DMS53 treated with DMSO at 0.1 percent for 48 hours (cell line): Measurements from ENCODE around the gene KIF2C.
"Not testable (repeated sequence)": the region's sequence is repeated elsewhere in the genome, so short reads cannot be mapped to it uniquely, and the experiment has no call there.

Source experiments
- DNase-seq: peaks from one replicate; lab custom pipeline; 2025; ENCODE audit not compliant: unreplicated experiment; lab: John Stamatoyannopoulos, UW

Gene KIF2C

GRCh38 chr1:44792736-44793502, 53.3 kb downstream of the KIF2C start:
- DNase-seq: no peak

GRCh38 chr1:44797886-44798285, 58.2 kb downstream of the KIF2C start:
- DNase-seq: not testable (repeated sequence)

DNA sequence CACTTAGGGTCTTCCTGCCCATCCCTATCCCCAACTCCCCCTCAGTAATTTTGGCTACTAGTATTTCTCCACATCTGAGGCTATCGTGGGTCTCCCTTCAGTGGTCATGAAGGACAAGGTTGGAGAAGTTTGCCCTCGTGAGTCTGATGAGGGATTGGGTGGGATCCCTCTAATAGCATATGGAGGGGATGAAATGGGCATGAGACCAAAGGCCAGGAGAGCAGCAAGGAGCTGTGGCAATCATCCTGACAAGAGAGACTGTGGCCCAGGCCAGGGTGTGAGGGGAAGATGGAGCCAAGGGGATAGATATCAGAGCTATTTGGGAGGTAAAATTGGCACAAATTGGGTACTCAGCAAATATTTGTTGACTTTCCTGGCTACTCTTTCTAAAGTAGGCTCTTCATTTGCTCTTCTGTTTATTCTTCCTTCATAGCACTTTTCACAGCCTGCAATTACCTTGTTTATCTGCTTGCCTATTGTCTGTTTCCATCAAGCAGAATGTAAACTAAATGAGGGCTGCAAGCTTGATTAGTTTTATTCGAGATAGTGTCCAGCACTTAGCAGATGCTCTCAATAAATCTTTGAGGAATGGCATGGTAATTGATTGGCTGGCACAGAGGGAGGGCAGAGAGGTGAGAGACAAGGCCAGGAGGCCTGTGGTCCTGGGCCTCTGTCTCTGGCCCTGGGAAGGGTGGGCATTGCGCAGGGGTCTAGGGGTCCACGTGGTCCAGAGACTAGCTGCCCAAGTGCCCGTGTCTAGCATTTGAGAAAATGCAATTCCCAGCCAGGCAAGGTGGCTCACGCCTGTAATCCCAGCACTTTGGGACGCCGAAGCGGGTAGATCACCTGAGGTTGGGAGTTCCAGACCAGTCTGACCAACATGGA, 59.1 kb downstream of the KIF2C start:
- no peak for DNase-seq

DNA sequence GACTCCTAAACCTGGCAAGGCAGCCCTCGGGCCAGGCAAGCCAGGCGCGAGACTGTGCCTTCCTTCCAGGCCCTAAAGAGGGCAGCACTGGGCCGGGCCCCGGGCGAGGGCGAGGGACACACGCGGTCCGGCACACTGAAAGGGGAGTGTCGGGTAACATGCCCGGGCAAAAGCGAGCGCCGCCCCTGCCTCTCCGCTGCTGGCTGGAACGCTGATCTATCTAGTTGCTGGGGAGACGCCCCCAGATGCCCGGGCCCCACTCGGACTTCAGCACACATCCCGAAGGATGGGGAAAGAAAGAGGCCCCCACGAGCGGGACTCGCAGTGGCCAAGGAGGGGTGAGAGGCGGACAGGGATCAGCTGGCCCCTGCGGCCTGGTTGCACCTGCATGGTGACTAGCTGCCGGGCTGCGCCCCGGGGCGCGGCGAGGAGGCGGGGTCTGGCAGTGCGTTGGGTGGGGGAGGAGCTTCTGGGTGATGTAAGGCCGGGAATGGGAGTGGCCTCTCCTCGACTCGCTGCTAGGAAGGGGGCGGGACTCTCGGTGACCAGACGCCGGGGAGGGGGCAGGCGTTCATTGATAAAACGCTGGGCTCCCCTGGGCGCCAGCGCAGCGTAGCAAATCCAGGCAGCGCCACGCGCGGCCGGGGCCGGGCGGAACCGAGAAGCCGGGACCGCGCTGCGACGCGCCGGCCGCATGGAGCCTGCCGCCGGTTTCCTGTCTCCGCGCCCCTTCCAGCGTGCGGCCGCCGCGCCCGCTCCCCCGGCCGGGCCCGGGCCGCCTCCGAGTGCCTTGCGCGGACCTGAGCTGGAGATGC, 60.3 kb downstream of the KIF2C start, which contains the start of gene PLK3:
PLK3 (plus strand) TSS at position 608 of the 815 bp plus-strand sequence; CDS start at position 695, 87 bp downstream.
- peak; percentile 97 for DNase-seq

- DNase-seq: no peak
These were observed 62.1 kb downstream of the KIF2C start for GRCh38 chr1:44801491-44802305.

- DNase-seq: no peak
These were observed 62.8 kb downstream of the KIF2C start for GRCh38 chr1:44802306-44803061.

- DNase-seq: no peak
These were observed 63.4 kb downstream of the KIF2C start for GRCh38 chr1:44803062-44803311.

GRCh38 chr1:44803312-44804095, 63.9 kb downstream of the KIF2C start:
- no peak for DNase-seq

- DNase-seq: no peak
These were observed 65.8 kb downstream of the KIF2C start for GRCh38 chr1:44805311-44806024.

DNA sequence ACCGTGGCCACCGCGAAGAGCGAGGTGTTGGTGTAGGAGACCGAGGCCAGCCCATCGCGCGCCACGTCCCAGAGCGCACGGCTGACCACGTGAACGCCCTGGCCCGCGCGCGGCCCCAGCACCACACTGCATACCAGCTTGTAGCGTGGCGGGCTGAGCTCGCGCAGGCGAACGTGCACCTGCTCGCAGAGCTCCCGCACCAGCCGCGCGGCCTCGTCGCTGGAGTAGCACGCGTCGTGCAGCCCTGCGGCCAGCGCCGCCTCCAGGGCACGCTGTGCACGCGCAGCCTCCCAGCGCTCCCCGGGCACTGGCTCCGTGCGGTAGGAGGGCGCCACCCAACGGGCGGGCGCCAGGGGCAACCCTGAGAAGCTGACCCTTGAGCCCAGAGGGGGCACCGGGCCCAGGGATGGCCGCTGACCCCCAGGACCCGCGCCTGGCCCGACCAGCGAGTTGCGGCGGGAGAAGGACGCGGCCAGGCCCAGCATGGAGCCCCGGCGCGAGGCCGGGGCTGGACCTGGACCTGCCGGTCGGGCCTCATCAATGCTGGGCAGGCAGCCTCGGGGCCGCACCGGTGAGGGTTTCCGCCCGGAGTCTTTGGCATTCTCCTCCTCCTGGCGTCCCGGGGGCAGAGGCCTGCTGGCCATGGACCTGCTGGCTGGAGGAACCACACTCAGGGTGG, 66.5 kb downstream of the KIF2C start:
- no peak for DNase-seq

DNA sequence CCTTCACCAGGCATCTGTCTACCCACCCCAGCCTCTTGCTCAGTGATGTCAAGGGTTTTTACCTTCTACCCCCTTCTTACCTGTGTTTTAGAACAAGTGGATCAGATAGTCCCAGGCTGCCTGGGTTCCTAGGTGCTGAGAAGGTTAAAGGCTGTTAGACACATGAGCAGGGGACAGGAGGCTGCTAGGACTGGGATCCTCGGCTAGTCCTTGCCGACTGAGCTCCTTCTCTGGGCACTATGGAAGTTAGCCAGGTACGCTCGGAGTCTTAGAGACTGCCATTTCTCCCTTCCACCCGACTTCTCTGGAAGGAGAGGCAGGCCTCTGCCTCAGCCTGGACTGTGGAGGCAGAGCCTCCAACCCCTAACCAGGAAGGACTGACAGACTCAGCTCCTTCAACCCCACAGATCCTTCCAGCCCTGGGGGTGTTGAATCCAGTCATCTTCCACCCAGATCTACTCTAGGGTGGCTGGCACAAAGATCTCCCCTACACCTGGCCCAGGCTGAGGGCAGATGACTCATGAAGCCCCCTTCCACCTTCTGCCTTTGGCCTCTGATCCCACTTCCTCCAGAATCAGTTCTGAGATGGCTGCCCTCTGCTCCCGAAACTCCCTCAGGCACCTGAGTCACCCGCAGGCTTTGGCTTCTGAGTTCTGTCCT, 67.2 kb downstream of the KIF2C start, which contains the start of gene DYNLT4:
DYNLT4 (minus strand) TSS at position 648 of the 660 bp plus-strand sequence. CDS start 683 bp downstream, outside the sequence.
- DNase-seq: no peak

DNA sequence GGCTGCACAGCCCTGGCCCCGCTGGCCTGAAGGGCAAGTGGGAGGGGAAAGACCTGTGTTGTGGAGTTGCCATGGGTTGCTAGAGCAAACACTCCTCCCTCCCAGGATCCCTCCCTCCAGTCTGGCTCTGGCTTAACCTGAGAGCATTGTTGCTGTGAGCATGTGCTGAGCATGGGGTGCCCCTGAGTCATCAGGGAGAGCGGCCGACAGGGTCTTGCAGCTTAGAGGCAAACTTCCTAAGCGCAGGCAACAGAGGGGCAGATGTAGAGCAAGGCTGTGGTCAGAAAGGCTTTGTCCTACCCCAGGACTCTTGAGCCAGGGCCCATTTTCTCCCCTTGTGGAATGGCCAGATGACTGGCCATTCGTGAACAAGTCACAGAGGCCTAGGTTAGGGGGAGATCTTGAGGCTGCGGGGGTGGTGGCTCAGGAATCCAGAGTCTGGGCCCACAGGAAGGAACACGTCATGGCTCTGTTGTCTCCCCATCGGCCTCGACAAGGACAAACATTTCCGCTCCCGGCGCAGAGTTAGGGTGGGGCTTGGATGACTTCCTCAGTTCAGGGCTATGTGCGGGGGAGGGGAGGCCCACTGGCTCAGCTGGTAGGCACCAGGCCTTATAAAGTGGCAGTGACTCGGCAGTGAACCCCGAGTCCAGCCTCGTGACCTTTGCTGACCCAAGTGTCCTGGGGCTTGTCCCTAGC, 67.9 kb downstream of the KIF2C start:
- DNase-seq: peak; percentile 91

DNA sequence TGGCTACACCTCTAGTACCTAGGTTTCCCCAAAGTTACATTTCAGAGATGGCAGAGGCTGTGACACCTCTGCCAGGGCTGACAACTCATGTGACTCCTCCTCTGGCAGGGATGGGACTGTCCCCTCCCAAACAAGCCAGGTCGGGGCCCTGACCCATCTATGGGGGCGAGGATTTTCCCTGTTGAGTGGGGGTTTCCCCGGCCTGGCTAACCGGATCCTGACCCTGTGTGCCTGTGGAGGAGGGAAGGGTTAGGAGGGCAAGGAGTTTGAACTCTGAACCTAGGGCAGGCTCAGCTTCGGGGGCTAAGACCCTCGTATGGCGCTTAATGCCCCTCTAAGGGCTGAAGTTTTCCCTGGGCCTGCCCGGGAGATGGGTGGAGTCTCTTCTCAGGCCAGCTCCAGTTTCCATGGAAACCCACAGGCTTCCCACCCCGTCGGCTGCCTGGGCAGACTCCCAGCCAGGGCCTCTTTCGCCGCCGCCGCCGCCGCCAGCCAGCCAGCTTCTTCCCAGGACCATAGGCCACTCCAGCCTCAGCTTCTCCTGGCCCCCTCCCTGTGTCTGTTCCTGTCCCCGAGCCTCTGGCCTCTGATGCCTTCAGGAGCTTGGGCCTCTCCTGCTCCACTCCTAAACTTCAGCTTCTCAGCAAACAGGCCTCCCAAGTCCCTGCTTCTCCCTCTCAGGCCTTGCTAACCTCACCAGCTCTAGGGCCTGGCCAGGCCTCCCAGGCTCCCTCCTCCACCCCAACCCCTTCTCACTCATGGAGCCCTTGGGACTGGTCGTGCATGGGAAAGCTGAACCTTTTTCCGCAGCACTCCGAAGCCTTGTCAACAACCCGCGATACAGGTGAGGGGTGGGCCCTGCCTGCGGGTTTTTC, 68.7 kb downstream of the KIF2C start, which contains the start of gene BTBD19:
BTBD19 (plus strand) TSS at position 461 of the 875 bp plus-strand sequence; CDS start at position 759, 298 bp downstream.
- DNase-seq: no peak

GRCh38 chr1:44808938-44809917, 69.6 kb downstream of the KIF2C start:
- DNase-seq: no peak
